ENCODE results near the gene SMAD3.

DNA sequence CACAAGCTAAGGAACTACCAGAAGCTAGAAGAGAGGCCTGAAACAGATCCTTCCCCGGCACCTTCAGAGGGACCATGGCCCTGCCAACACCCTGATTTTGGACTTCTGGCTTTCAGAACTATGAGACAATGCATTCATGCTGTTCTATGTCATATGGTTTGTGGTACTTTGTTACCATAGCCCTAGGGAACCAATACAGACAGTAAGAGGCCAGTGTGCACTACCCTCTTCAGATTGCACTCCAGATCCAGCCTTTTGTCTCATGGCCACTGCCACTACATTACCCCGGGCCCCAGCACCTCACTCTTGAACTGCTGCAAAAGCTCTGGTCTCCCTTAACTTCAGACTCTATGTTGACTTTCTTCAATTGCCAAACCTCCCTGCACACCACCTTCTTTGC, 165.1 kb downstream of the SMAD3 start:
- TF ChIP-seq, protein P1, sequence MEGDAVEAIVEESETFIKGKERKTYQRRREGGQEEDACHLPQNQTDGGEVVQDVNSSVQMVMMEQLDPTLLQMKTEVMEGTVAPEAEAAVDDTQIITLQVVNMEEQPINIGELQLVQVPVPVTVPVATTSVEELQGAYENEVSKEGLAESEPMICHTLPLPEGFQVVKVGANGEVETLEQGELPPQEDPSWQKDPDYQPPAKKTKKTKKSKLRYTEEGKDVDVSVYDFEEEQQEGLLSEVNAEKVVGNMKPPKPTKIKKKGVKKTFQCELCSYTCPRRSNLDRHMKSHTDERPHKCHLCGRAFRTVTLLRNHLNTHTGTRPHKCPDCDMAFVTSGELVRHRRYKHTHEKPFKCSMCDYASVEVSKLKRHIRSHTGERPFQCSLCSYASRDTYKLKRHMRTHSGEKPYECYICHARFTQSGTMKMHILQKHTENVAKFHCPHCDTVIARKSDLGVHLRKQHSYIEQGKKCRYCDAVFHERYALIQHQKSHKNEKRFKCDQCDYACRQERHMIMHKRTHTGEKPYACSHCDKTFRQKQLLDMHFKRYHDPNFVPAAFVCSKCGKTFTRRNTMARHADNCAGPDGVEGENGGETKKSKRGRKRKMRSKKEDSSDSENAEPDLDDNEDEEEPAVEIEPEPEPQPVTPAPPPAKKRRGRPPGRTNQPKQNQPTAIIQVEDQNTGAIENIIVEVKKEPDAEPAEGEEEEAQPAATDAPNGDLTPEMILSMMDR (conservative IDR thresholded peaks at IDR 0.05 in 1 of 2, IDR thresholded peaks at IDR 0.05 in 1 of 2; ENCODE audit: extremely low read depth in 1 of 2, insufficient read depth in 1 of 2, low read depth in 1 of 2, low read length in 2 of 2): no peak
- TF ChIP-seq EZH2 (IDR thresholded peaks at IDR 0.05; ENCODE audit: borderline replicate concordance, low read length): no peak
